ENCODE results near the gene AGO4.

- TF ChIP-seq POLR2A (IDR thresholded peaks at IDR 0.05), result no peak
- TF ChIP-seq, protein P1, sequence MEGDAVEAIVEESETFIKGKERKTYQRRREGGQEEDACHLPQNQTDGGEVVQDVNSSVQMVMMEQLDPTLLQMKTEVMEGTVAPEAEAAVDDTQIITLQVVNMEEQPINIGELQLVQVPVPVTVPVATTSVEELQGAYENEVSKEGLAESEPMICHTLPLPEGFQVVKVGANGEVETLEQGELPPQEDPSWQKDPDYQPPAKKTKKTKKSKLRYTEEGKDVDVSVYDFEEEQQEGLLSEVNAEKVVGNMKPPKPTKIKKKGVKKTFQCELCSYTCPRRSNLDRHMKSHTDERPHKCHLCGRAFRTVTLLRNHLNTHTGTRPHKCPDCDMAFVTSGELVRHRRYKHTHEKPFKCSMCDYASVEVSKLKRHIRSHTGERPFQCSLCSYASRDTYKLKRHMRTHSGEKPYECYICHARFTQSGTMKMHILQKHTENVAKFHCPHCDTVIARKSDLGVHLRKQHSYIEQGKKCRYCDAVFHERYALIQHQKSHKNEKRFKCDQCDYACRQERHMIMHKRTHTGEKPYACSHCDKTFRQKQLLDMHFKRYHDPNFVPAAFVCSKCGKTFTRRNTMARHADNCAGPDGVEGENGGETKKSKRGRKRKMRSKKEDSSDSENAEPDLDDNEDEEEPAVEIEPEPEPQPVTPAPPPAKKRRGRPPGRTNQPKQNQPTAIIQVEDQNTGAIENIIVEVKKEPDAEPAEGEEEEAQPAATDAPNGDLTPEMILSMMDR (IDR thresholded peaks at IDR 0.05), result no peak
These were observed 94.9 kb downstream of the AGO4 start for GRCh38 chr1:35902671-35903070.
